H1 (cell line): ENCODE measurements around the gene HOXB5. TPM values are rescaled to one million over a fixed set of nuclear protein-coding genes. Genes with fewer than 3 reads are reported as not detected.

ENCODE experiments used
- CTCF ChIA-PET: fragments of 300-600 bp; sonication (Branson Sonifier 250); formaldehyde crosslinking; loops from one replicate; lab custom pipeline; 2021; ENCODE audit not compliant: partially characterized antibody; lab: Charles Lee
- POLR2A ChIA-PET: fragments of 300-600 bp; sonication (Branson Sonifier 250); formaldehyde crosslinking; loops from one replicate; lab custom pipeline; 2021; ENCODE audit warnings: inconsistent platforms; ENCODE audit not compliant: partially characterized antibody; lab: Charles Lee
- DNase-seq, 2 experiments: peaks; one replicate each; pipeline versions ENCODE4 v3.0.0 to v3.0.0-alpha.2; 2010 to 2022; ENCODE audit warnings: low spot score in 2 of 2, low read depth in 1 of 2, mixed read lengths in 1 of 2
- FAIRE-seq: peaks from 2 replicates; lab custom pipeline; 2011; peaks lifted over from hg19 to GRCh38; lab: Jason Lieb, UNC
- H2AFZ ChIP-seq: 2 replicates; pipeline ENCODE4 v1.8.1; 2012; ENCODE audit warnings: low read length, inconsistent platforms
- H2AK5ac ChIP-seq: 2 replicates; pipeline ENCODE4 v1.6.1; 2013; ENCODE audit warnings: low read depth, low read length
- H2BK120ac ChIP-seq: replicated peaks from 2 replicates; pipeline ENCODE3; 2013; ENCODE audit warnings: low read depth, low read length, inconsistent platforms
- H2BK12ac ChIP-seq: 2 replicates; pipeline ENCODE4 v1.6.1; 2013; ENCODE audit warnings: low read depth, low read length
- H2BK15ac ChIP-seq: 2 replicates; pipeline ENCODE4 v1.6.1; 2013; ENCODE audit warnings: low read length
- H2BK20ac ChIP-seq: 2 replicates; pipeline ENCODE4 v1.6.1; 2013; ENCODE audit warnings: low read length
- H2BK5ac ChIP-seq: 2 replicates; pipeline ENCODE4 v1.6.1; 2013; ENCODE audit warnings: low read depth, low read length
- H3K14ac ChIP-seq: 2 replicates; pipeline ENCODE4 v1.6.1; 2013; ENCODE audit warnings: inconsistent platforms; ENCODE audit not compliant: insufficient read length
- H3K18ac ChIP-seq: 2 replicates; pipeline ENCODE4 v1.6.1; 2013; ENCODE audit warnings: low read length; ENCODE audit errors: extremely low read depth
- H3K23ac ChIP-seq: 2 replicates; pipeline ENCODE4 v1.6.1; 2013; ENCODE audit warnings: inconsistent platforms; ENCODE audit not compliant: insufficient read length
- H3K23me2 ChIP-seq: 2 replicates; pipeline ENCODE4 v1.6.1; 2013; ENCODE audit warnings: low read depth, low read length
- H3K27ac ChIP-seq: 2 replicates; pipeline ENCODE4 v1.6.1; 2011; ENCODE audit warnings: low read depth, low read length, inconsistent platforms
- H3K27me3 ChIP-seq, 4 experiments: replicated peaks in 1 of 4; 1 replicate in 1 of 4; 2 replicates in 3 of 4; pipeline versions ENCODE4 v1.6.1 to v1.8.1; 2011 to 2013; ENCODE audit warnings: low read length in 3 of 4, mild to moderate bottlenecking in 3 of 4, inconsistent platforms in 2 of 4, mixed read lengths in 2 of 4, moderate library complexity in 1 of 4; ENCODE audit not compliant: control insufficient read depth in 3 of 4, insufficient read depth in 3 of 4; ENCODE audit errors: extremely low read depth in 1 of 4
- H3K36me3 ChIP-seq, 4 experiments: 2 replicates each; pipeline versions ENCODE4 v1.6.1 to v1.8.1; 2011 to 2013; ENCODE audit warnings: mild to moderate bottlenecking in 4 of 4, low read length in 3 of 4, moderate library complexity in 2 of 4, control low read depth in 1 of 4, inconsistent platforms in 1 of 4; ENCODE audit not compliant: insufficient read depth in 4 of 4, control insufficient read depth in 2 of 4
- H3K4ac ChIP-seq: replicated peaks from 2 replicates; pipeline ENCODE3; 2013; ENCODE audit warnings: low read length, low read depth, mixed read lengths, inconsistent platforms; ENCODE audit not compliant: insufficient read length
- H3K4me1 ChIP-seq, 4 experiments: replicated peaks in 1 of 4; 1 replicate in 1 of 4; 2 replicates in 3 of 4; pipeline versions ENCODE4 v1.6.1 to v1.8.1; 2011 to 2013; ENCODE audit warnings: low read length in 3 of 4, inconsistent platforms in 2 of 4, mixed read lengths in 1 of 4; ENCODE audit not compliant: insufficient read depth in 4 of 4, control insufficient read depth in 3 of 4
- H3K4me2 ChIP-seq, 2 experiments: 2 replicates each; pipeline versions ENCODE4 v1.6.1 to v1.8.1; 2011 to 2013; ENCODE audit warnings: low read depth in 2 of 2, low read length in 2 of 2, control low read depth in 1 of 2, inconsistent platforms in 1 of 2, mild to moderate bottlenecking in 1 of 2; ENCODE audit not compliant: insufficient read depth in 1 of 2
- H3K4me3 ChIP-seq, 4 experiments: fragments of 200-600, 300-600 bp in 1 of 4; sonication (generic), shearing (Covaris generic), sonication (Bioruptor Twin) in 1 of 4; 2 replicates each; pipeline versions ENCODE4 v1.5.1 to v1.8.1; 2011 to 2016; ENCODE audit warnings: low read length in 4 of 4, low read depth in 3 of 4, control low read depth in 2 of 4, inconsistent platforms in 2 of 4, mild to moderate bottlenecking in 2 of 4, mixed read lengths in 1 of 4, moderate library complexity in 1 of 4; ENCODE audit not compliant: insufficient read depth in 2 of 4; ENCODE audit errors: extremely low read depth in 1 of 4
- H3K56ac ChIP-seq: replicated peaks from 2 replicates; pipeline ENCODE3; 2013; ENCODE audit warnings: low read depth, mild to moderate bottlenecking, mixed read lengths, low read length, inconsistent platforms; ENCODE audit not compliant: insufficient read length
- H3K79me1 ChIP-seq: 2 replicates; pipeline ENCODE4 v1.6.1; 2013; ENCODE audit warnings: low read depth, low read length, control low read depth
- H3K79me2 ChIP-seq, 2 experiments: 2 replicates each; pipeline versions ENCODE4 v1.6.1 to v1.8.1; 2012 to 2013; ENCODE audit warnings: low read length in 2 of 2, mild to moderate bottlenecking in 2 of 2, inconsistent platforms in 1 of 2; ENCODE audit not compliant: insufficient read depth in 2 of 2, control insufficient read depth in 1 of 2
- H3K9ac ChIP-seq, 4 experiments: replicated peaks in 1 of 4; 1 replicate in 1 of 4; 2 replicates in 3 of 4; pipeline versions ENCODE4 v1.6.1 to v1.8.1; 2011 to 2013; ENCODE audit warnings: low read depth in 3 of 4, low read length in 3 of 4, control low read depth in 2 of 4, mild to moderate bottlenecking in 2 of 4, moderate library complexity in 2 of 4, inconsistent platforms in 1 of 4; ENCODE audit errors: extremely low read depth in 1 of 4
- H3K9me3 ChIP-seq, 2 experiments: 2 replicates each; pipeline versions ENCODE4 v1.6.1 to v1.8.1; 2012 to 2013; ENCODE audit warnings: mild to moderate bottlenecking in 2 of 2, moderate library complexity in 2 of 2, control low read depth in 1 of 2, inconsistent platforms in 1 of 2, low read depth in 1 of 2, low read length in 1 of 2, mixed read lengths in 1 of 2; ENCODE audit not compliant: insufficient read depth in 2 of 2
- H4K20me1 ChIP-seq, 2 experiments: replicated peaks in 1 of 2; 2 replicates each; pipeline versions ENCODE3 to v1.8.1; 2011 to 2013; ENCODE audit warnings: inconsistent platforms in 2 of 2, low read length in 2 of 2, mild to moderate bottlenecking in 1 of 2; ENCODE audit not compliant: insufficient read depth in 2 of 2, control insufficient read depth in 1 of 2
- H4K5ac ChIP-seq: 2 replicates; pipeline ENCODE4 v1.6.1; 2013; ENCODE audit warnings: low read length, low read depth, mixed read lengths, inconsistent platforms; ENCODE audit not compliant: insufficient read length
- H4K8ac ChIP-seq: 2 replicates; pipeline ENCODE4 v1.8.0; 2013; ENCODE audit warnings: mild to moderate bottlenecking, moderate library complexity, low read length, inconsistent platforms; ENCODE audit not compliant: insufficient read depth; ENCODE audit errors: extremely low read depth
- H4K91ac ChIP-seq: replicated peaks from 2 replicates; pipeline ENCODE3; 2013; ENCODE audit warnings: low read length, mixed read lengths, inconsistent platforms; ENCODE audit not compliant: insufficient read length
- ASH2L ChIP-seq: fragments of 200-600, 300-600 bp; sonication (generic); IDR thresholded peaks from one replicate; pipeline ENCODE4 v1.7.1; 2017; ENCODE audit warnings: low read length
- CHD1 ChIP-seq: IDR thresholded peaks from 2 replicates; pipeline ENCODE4 v1.6.1; 2012; ENCODE audit warnings: low read depth, low read length, improper control_type of control experiment
- CHD2 ChIP-seq: IDR thresholded peaks from 2 replicates; pipeline ENCODE4 v1.6.1; 2012; ENCODE audit warnings: low read length, improper control_type of control experiment
- CREB1 ChIP-seq: IDR thresholded peaks from 2 replicates; pipeline ENCODE4 v1.6.1; 2012; ENCODE audit warnings: inconsistent platforms
- EGR1 ChIP-seq: IDR thresholded peaks from 2 replicates; pipeline ENCODE4 v1.6.1; 2011; ENCODE audit warnings: low read depth, low read length, borderline replicate concordance
- GTF2F1 ChIP-seq: IDR thresholded peaks from 2 replicates; pipeline ENCODE4 v1.6.1; 2012; ENCODE audit warnings: low read depth, low read length, improper control_type of control experiment, borderline replicate concordance
- HDAC6 ChIP-seq: IDR thresholded peaks from one replicate; pipeline ENCODE4 v1.7.1; 2012; ENCODE audit warnings: low read depth, mild to moderate bottlenecking, inconsistent platforms, low read length, moderate library complexity
- KDM4A ChIP-seq: IDR thresholded peaks from one replicate; pipeline ENCODE4 v1.7.1; 2012; ENCODE audit warnings: low read depth, mild to moderate bottlenecking, moderate library complexity, low read length, inconsistent platforms; ENCODE audit not compliant: severe bottlenecking
- SP1 ChIP-seq: IDR thresholded peaks from 2 replicates; pipeline ENCODE4 v1.6.1; 2011; ENCODE audit warnings: low read depth, low read length
- ZNF274 ChIP-seq: IDR thresholded peaks from 2 replicates; pipeline ENCODE4 v1.7.0; 2012; ENCODE audit warnings: low read length, borderline replicate concordance; ENCODE audit errors: extremely low read depth
- WGBS, 2 experiments: shearing (Covaris generic) in 1 of 2; methylation state at CpG; one replicate each; pipeline versions ENCODE4 v1.1.6 to v1.1.7; 2013 to 2015; ENCODE audit warnings: low lambda C conversion rate in 2 of 2, mixed read lengths in 2 of 2, inconsistent platforms in 1 of 2, low coverage in 1 of 2, missing lambda C conversion rate in 1 of 2; ENCODE audit not compliant: insufficient replicate concordance in 2 of 2, insufficient coverage in 1 of 2, insufficient read length in 1 of 2; ENCODE audit errors: extremely low coverage in 1 of 2, missing lambda C conversion rate in 1 of 2; 5-methylcytosine and 5-hydroxymethylcytosine counted together
- polyA plus RNA-seq, 7 experiments: library from polyadenylated mRNA; depleted of rRNA in 3 of 7; stranded (reverse) in 5 of 7; unstranded in 2 of 7; fragments of >200 nt in 5 of 7; fragments of 200-250 nt in 2 of 7; gene quantifications; 1 replicate in 5 of 7; 2 replicates in 1 of 7; 4 replicates in 1 of 7; pipeline versions ENCODE4 v1.2.1 to v1.2.3, GENCODE V29; 2011 to 2013; ENCODE audit warnings: missing spikeins in 2 of 7, mixed read lengths in 2 of 7
- total RNA-seq: library from RNA; stranded (reverse); fragmentation: NEBNext Ultra II Directional; extraction: Animal tissue kit (Norgen Biotek cat#: 25700); gene quantifications from 2 replicates; pipeline ENCODE4 v1.2.1, GENCODE V29; 2021

The HOXB5 gene
- total and polyA plus RNA-seq, 2 of the 8 experiments (the other 6 are each of a cell fraction or from before 2014, with no cell fraction given): not detected

DNA sequence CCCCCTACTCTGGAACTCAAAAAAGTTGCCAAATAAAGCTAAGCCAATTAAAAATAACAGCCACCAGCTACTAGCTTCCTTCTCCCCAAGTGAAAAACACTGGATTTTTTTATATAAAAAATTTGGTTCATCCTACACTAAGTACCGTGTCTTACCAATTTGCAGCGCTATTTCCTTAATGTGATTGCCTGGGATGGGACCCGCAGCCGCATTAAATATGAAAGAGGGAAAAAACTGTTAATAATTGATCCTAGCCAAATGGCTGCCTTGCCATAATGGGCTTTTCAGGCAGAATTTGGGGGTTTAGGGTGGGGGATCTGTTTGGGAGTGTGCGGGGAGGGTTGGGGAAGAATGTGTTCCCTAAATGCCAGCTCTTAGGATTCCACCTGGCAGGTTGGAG, 30.5 kb upstream of the HOXB5 start:
- H2BK20ac ChIP-seq: no peak overlapping the region
- peaks cover 0 to 12% (median 7%) of the 10 kb centered on the region in 4 experiments; a peak in 6 of 7 replicates for H3K4me1 ChIP-seq
- no peak overlapping the region for H3K56ac ChIP-seq
- no peak for DNase-seq
- no peak overlapping the region for H3K9ac ChIP-seq
- H2AK5ac ChIP-seq: no peak overlapping the region
- no peaks in the 10 kb centered on the region; the same call in 1 of the 2 replicates for H3K23me2 ChIP-seq
- POLR2A ChIA-PET: interaction anchor here (1.9 kb wide), 1 partner anchor 36 kb away, joined by 4 read pairs; no protein-coding TSS in a partner anchor
- H3K14ac ChIP-seq: no peak overlapping the region
- no peak for TF ChIP-seq CREB1
- no peak for TF ChIP-seq ZNF274
- no peak for TF ChIP-seq GTF2F1
- TF ChIP-seq SP1: no peak
- no peak for TF ChIP-seq ASH2L
- no peak for TF ChIP-seq KDM4A
- no peak for TF ChIP-seq HDAC6
- TF ChIP-seq CHD2: no peak
- TF ChIP-seq EGR1: no peak
- TF ChIP-seq CHD1: no peak
- TF ChIP-seq, all 59 proteins: peak for 0
- Histone ChIP-seq H3K36me3 (peaks cover 0 to 13% (median 0%) of the 10 kb centered on the region in 4 experiments; a peak in 1 of 8 replicates), H4K20me1 (peaks cover 34 to 46% of the 10 kb centered on the region in 2 experiments), H2AFZ (no peak overlapping the region), H3K4ac (no peak overlapping the region), H4K91ac (no peak overlapping the region), H4K8ac (no peak overlapping the region), H3K27me3 (peaks cover 99 to 100% (median 100%) of the 10 kb centered on the region in 4 experiments), H3K18ac (no peak overlapping the region), H3K79me1 (no peaks in the 10 kb centered on the region), H3K27ac (no peak overlapping the region), H3K4me2 (no peak overlapping the region; a peak in 1 of 4 replicates), H2BK5ac (no peak overlapping the region), H4K5ac (no peak overlapping the region), H3K4me3 (no peak overlapping the region), H2BK12ac (no peak overlapping the region), H2BK120ac (no peak overlapping the region), H3K9me3 (no peaks in the 10 kb centered on the region), H3K23ac (no peak overlapping the region), H3K79me2 (no peaks in the 10 kb centered on the region), H2BK15ac (no peak overlapping the region)
- CTCF ChIA-PET: interaction anchor here (0.6 to 4.4 kb wide), 9 partner anchors 9 to 1597 kb away, joined by 3 to 21 read pairs (median 3); partner anchors contain the start of genes HOXB5 and HOXB8
- 26% methylated on average over 5 of the region's 5 CpGs; no CpG with 5 or more reads in 1 of the 2 experiments for WGBS, 2 experiments
- FAIRE-seq: no peak
